HCT116 (cell line): Measurements from ENCODE around the gene CHRNA4. TPM values are rescaled to one million over a fixed set of nuclear protein-coding genes. Genes with fewer than 3 reads are reported as not detected.

ENCODE experiments used
- ATAC-seq: fragments of 200-7000 bp; cut with Tn5 transposase; 2 replicates; pipeline ENCODE4 v1.9.1; 2020; ENCODE audit warnings: mild to moderate bottlenecking, moderate library complexity
- BruUV-seq: library from RNA; stranded (reverse); fragments of 400-500 nt; replicated peaks from 2 replicates; lab custom pipeline; 2021; lab: Mats Ljungman, UMichigan
- CTCF ChIA-PET: fragments of 300-600 bp; sonication (Branson Sonifier 250); formaldehyde crosslinking; loops from one replicate; lab custom pipeline; 2021; ENCODE audit warnings: antibody characterized with exemption; lab: Charles Lee
- POLR2A ChIA-PET: fragments of 300-600, 350-600 bp; sonication (Branson Sonifier 250); formaldehyde crosslinking; loops from one replicate; lab custom pipeline; 2021; ENCODE audit warnings: antibody characterized with exemption; lab: Charles Lee
- RAD21 ChIA-PET, 2 experiments: fragments of 300-600 bp; sonication (Branson Sonifier 250); formaldehyde crosslinking; loops; one replicate each; lab custom pipeline; 2023; ENCODE audit warnings: low total read pairs in 2 of 2; ENCODE audit not compliant: uncharacterized antibody in 2 of 2, unreplicated experiment in 2 of 2, low non-redundant PET in 1 of 2; lab: Charles Lee
- DNase-seq: peaks from one replicate; pipeline ENCODE4 v3.0.0-alpha.2; 2010; ENCODE audit warnings: low read depth, low spot score
- H2AFZ ChIP-seq: fragments of 200-600 bp; shearing (Covaris generic), sonication (generic); 2 replicates; pipeline ENCODE4 v1.6.1; 2017; ENCODE audit warnings: low read depth, mixed run types, mixed read lengths, antibody characterized with exemption, low read length; ENCODE audit not compliant: poor library complexity, severe bottlenecking
- H3K27ac ChIP-seq: 2 replicates; pipeline ENCODE4 v1.5.1; 2012; ENCODE audit warnings: low read depth, low read length
- H3K27me3 ChIP-seq: fragments of 200-600 bp; sonication (generic); 2 replicates; pipeline ENCODE4 v1.6.1; 2016; ENCODE audit warnings: mixed run types, low read length, mixed read lengths; ENCODE audit not compliant: insufficient read depth
- H3K36me3 ChIP-seq, 2 experiments: fragments of 200-500 bp in 1 of 2; fragments of 200-600 bp in 1 of 2; sonication (Bioruptor generic) in 1 of 2; sonication (generic) in 1 of 2; 2 replicates each; pipeline versions ENCODE4 v1.5.1 to v1.6.1; 2014 to 2016; ENCODE audit warnings: low read length in 2 of 2, inconsistent platforms in 1 of 2, mixed read lengths in 1 of 2, mixed run types in 1 of 2; ENCODE audit not compliant: insufficient read depth in 2 of 2, control insufficient read depth in 1 of 2
- H3K4me1 ChIP-seq, 2 experiments: fragments of 200-600 bp in 1 of 2; sonication (generic) in 1 of 2; 2 replicates each; pipeline versions ENCODE4 v1.5.1 to v1.6.1; 2012 to 2017; ENCODE audit warnings: low read length in 2 of 2, inconsistent platforms in 1 of 2, mild to moderate bottlenecking in 1 of 2, mixed read lengths in 1 of 2, mixed run types in 1 of 2, moderate library complexity in 1 of 2; ENCODE audit not compliant: insufficient read depth in 2 of 2, control insufficient read depth in 1 of 2
- H3K4me2 ChIP-seq: fragments of 200-600 bp; sonication (generic); 2 replicates; pipeline ENCODE4 v1.6.1; 2017; ENCODE audit warnings: mixed run types, low read length, mixed read lengths
- H3K4me3 ChIP-seq, 2 experiments: fragments of 200-600 bp in 1 of 2; sonication (generic) in 1 of 2; replicated peaks in 1 of 2; 2 replicates each; pipeline ENCODE4 v1.5.1; 2011 to 2016; ENCODE audit warnings: low read length in 2 of 2, control low read depth in 1 of 2, low read depth in 1 of 2, mild to moderate bottlenecking in 1 of 2, mixed read lengths in 1 of 2, mixed run types in 1 of 2
- H3K79me2 ChIP-seq: fragments of 200-600 bp; sonication (generic); 2 replicates; pipeline ENCODE4 v1.6.1; 2017; ENCODE audit warnings: mild to moderate bottlenecking, mixed run types, low read length, moderate library complexity, mixed read lengths; ENCODE audit not compliant: insufficient read depth
- H3K9ac ChIP-seq: fragments of 200-600 bp; sonication (generic); 2 replicates; pipeline ENCODE4 v1.6.1; 2016; ENCODE audit warnings: low read length, mixed read lengths
- H3K9me2 ChIP-seq: fragments of 200-600 bp; sonication (generic), shearing (Covaris generic); 2 replicates; pipeline ENCODE4 v1.6.1; 2017; ENCODE audit warnings: mixed run types, mild to moderate bottlenecking, moderate library complexity; ENCODE audit not compliant: insufficient read depth
- H3K9me3 ChIP-seq, 2 experiments: fragments of 200-500 bp in 1 of 2; fragments of 200-600 bp in 1 of 2; sonication (Bioruptor generic) in 1 of 2; sonication (generic) in 1 of 2; 2 replicates each; pipeline ENCODE4 v1.6.1; 2014 to 2017; ENCODE audit warnings: low read length in 2 of 2, mixed read lengths in 2 of 2, inconsistent platforms in 1 of 2, low read depth in 1 of 2, mild to moderate bottlenecking in 1 of 2, mixed run types in 1 of 2, moderate library complexity in 1 of 2; ENCODE audit not compliant: control insufficient read depth in 1 of 2, insufficient read depth in 1 of 2
- H4K20me1 ChIP-seq: fragments of 200-600 bp; sonication (generic), shearing (Covaris generic); 2 replicates; pipeline ENCODE4 v1.6.1; 2017; ENCODE audit warnings: mixed run types, mild to moderate bottlenecking, moderate library complexity; ENCODE audit not compliant: insufficient read depth
- CBX3 ChIP-seq: IDR thresholded peaks from 2 replicates; pipeline ENCODE4 v1.6.1; 2012; ENCODE audit warnings: low read depth
- CEBPB ChIP-seq: IDR thresholded peaks from 2 replicates; pipeline ENCODE4 v1.6.1; 2012; ENCODE audit warnings: low read depth
- ELF1 ChIP-seq: IDR thresholded peaks from 2 replicates; pipeline ENCODE4 v1.6.1; 2012; ENCODE audit warnings: low read depth, borderline replicate concordance
- EZH2 ChIP-seq: fragments of 200-600 bp; sonication (generic); IDR thresholded peaks from 2 replicates; pipeline ENCODE4 v1.6.1; 2017; ENCODE audit warnings: antibody characterized with exemption, mixed run types
- EZH2phosphoT487 ChIP-seq: fragments of 200-600 bp; IDR thresholded peaks from 2 replicates; pipeline ENCODE4 v1.6.1; 2018; ENCODE audit warnings: antibody characterized with exemption, borderline replicate concordance
- FOSL1 ChIP-seq: IDR thresholded peaks from 2 replicates; pipeline ENCODE4 v1.6.1; 2012; ENCODE audit warnings: low read depth
- JUND ChIP-seq: IDR thresholded peaks from 2 replicates; pipeline ENCODE4 v1.6.1; 2012
- SIN3A ChIP-seq: IDR thresholded peaks from 2 replicates; pipeline ENCODE4 v1.6.1; 2012; ENCODE audit warnings: low read depth
- SP1 ChIP-seq: IDR thresholded peaks from 2 replicates; pipeline ENCODE4 v1.6.1; 2012; ENCODE audit warnings: low read depth
- TCF7L2 ChIP-seq: IDR thresholded peaks from 2 replicates; pipeline ENCODE4 v1.7.0; 2011; ENCODE audit warnings: borderline replicate concordance, inconsistent platforms; ENCODE audit not compliant: insufficient read depth, insufficient read length; ENCODE audit errors: extremely low read depth
- YY1 ChIP-seq: IDR thresholded peaks from 2 replicates; pipeline ENCODE4 v1.6.1; 2011; ENCODE audit warnings: low read length, low read depth, moderate library complexity, mild to moderate bottlenecking; ENCODE audit not compliant: insufficient replicate concordance; ENCODE audit errors: extremely low read depth
- ZFX ChIP-seq: fragments of 450-650 bp; IDR thresholded peaks from 2 replicates; pipeline ENCODE4 v1.6.1; 2017
- ZNF274 ChIP-seq: fragments of 200-500 bp; sonication (Bioruptor generic); IDR thresholded peaks from 2 replicates; pipeline ENCODE4 v1.6.1; 2014; ENCODE audit warnings: mild to moderate bottlenecking, low read depth, low read length, inconsistent platforms
- intact Hi-C: fragments of 100-400 bp; cut with micrococcal nuclease; formaldehyde crosslinking; loops from 2 replicates; pipeline ENCODE4 v1.10.0; 2022
- total RNA-seq: library from RNA; stranded (reverse); gene quantifications from one replicate; pipeline ENCODE4 v1.2.1, GENCODE V29; 2021; ENCODE audit not compliant: unreplicated experiment
- TF ChIP-seq, protein P1 (sequence below): IDR thresholded peaks from 2 replicates; pipeline ENCODE4 v1.6.1; 2012; ENCODE audit warnings: low read depth
- TF ChIP-seq, protein P2 (sequence below): IDR thresholded peaks from 2 replicates; pipeline ENCODE4 v1.6.1; 2012
- TF ChIP-seq, protein P3 (sequence below): IDR thresholded peaks from 2 replicates; pipeline ENCODE4 v1.6.1; 2012

Gene CHRNA4
- total RNA-seq, 1 experiment from 2014 or later, result not detected

DNA sequence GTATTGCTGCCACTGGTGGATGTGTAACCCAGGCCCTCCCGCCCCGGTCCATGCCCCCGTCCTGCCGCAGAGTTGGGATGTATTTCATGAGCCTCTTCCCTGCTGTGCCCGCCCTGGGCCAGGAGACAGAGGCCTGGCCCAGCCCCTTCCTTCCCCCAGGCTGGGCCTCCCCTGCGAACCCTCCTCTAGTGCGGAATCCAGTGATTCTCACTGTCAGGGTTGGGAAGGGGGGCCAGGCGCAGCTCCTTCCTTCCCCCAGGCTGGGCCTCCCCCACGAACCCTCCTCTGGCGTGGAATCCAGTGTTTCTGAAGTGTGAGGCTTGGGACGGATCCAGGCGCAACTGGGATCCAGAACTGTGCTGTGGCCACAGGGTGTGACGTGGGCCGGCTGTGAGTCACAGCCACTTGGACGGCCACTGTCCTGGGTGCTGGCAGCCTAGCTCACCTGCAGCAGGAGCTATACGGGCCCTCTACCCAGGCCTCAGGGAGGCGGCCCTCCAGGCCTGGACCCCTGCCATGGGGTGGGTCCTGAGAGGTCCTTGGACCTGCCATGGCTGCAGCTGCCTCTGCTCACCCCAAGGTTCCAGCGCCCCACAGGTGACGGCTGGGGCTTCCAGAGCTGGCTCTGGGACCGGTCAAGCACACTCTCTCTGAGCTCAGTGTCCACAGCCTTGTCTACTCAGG lies 39.9 kb downstream of the CHRNA4 start:
- Histone ChIP-seq H3K36me3 (no peaks in the 10 kb centered on the region), H2AFZ (no peak overlapping the region), H3K9ac (no peak overlapping the region), H3K4me2 (no peak overlapping the region), H3K4me1 (peaks cover 0 to 2% of the 10 kb centered on the region in 2 experiments; a peak in 2 of 4 replicates), H3K27me3 (no peaks in the 10 kb centered on the region)
- BruUV-seq, result no TSS peak
- POLR2A ChIA-PET, result no interaction called here
- TF ChIP-seq SP1, result no peak
- TF ChIP-seq YY1, result no peak
- no peak for TF ChIP-seq FOSL1
- TF ChIP-seq EZH2phosphoT487, result no peak
- no peak for TF ChIP-seq JUND
- no peak for TF ChIP-seq ZNF274
- TF ChIP-seq ELF1, result no peak
- TF ChIP-seq, protein P1, sequence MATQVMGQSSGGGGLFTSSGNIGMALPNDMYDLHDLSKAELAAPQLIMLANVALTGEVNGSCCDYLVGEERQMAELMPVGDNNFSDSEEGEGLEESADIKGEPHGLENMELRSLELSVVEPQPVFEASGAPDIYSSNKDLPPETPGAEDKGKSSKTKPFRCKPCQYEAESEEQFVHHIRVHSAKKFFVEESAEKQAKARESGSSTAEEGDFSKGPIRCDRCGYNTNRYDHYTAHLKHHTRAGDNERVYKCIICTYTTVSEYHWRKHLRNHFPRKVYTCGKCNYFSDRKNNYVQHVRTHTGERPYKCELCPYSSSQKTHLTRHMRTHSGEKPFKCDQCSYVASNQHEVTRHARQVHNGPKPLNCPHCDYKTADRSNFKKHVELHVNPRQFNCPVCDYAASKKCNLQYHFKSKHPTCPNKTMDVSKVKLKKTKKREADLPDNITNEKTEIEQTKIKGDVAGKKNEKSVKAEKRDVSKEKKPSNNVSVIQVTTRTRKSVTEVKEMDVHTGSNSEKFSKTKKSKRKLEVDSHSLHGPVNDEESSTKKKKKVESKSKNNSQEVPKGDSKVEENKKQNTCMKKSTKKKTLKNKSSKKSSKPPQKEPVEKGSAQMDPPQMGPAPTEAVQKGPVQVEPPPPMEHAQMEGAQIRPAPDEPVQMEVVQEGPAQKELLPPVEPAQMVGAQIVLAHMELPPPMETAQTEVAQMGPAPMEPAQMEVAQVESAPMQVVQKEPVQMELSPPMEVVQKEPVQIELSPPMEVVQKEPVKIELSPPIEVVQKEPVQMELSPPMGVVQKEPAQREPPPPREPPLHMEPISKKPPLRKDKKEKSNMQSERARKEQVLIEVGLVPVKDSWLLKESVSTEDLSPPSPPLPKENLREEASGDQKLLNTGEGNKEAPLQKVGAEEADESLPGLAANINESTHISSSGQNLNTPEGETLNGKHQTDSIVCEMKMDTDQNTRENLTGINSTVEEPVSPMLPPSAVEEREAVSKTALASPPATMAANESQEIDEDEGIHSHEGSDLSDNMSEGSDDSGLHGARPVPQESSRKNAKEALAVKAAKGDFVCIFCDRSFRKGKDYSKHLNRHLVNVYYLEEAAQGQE, result no peak
- TF ChIP-seq, protein P2, sequence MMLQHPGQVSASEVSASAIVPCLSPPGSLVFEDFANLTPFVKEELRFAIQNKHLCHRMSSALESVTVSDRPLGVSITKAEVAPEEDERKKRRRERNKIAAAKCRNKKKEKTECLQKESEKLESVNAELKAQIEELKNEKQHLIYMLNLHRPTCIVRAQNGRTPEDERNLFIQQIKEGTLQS, result no peak
- no peak for TF ChIP-seq ZFX
- no peak for TF ChIP-seq CEBPB
- TF ChIP-seq SIN3A, result no peak
- no peak for TF ChIP-seq EZH2
- TF ChIP-seq, protein P3, sequence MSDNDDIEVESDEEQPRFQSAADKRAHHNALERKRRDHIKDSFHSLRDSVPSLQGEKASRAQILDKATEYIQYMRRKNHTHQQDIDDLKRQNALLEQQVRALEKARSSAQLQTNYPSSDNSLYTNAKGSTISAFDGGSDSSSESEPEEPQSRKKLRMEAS, result no peak
- no peak for TF ChIP-seq CBX3
- TF ChIP-seq TCF7L2, result no peak
- TF ChIP-seq, all 23 proteins: peak for 0
- H4K20me1 ChIP-seq, result no peaks in the 10 kb centered on the region
- no peaks in the 10 kb centered on the region for H3K9me3 ChIP-seq
- H3K79me2 ChIP-seq, result no peaks in the 10 kb centered on the region
- H3K4me3 ChIP-seq, result no peak overlapping the region
- DNase-seq (no peak), ATAC-seq (no peak)
- H3K9me2 ChIP-seq, result no peaks in the 10 kb centered on the region
- intact Hi-C loops, result no loop called here
- RAD21 ChIA-PET, result no interaction called here
- H3K27ac ChIP-seq, result no peak overlapping the region
- CTCF ChIA-PET, result no interaction called here
